ENCODE data around the gene SLC39A3.

SLC39A3 gene

DNA sequence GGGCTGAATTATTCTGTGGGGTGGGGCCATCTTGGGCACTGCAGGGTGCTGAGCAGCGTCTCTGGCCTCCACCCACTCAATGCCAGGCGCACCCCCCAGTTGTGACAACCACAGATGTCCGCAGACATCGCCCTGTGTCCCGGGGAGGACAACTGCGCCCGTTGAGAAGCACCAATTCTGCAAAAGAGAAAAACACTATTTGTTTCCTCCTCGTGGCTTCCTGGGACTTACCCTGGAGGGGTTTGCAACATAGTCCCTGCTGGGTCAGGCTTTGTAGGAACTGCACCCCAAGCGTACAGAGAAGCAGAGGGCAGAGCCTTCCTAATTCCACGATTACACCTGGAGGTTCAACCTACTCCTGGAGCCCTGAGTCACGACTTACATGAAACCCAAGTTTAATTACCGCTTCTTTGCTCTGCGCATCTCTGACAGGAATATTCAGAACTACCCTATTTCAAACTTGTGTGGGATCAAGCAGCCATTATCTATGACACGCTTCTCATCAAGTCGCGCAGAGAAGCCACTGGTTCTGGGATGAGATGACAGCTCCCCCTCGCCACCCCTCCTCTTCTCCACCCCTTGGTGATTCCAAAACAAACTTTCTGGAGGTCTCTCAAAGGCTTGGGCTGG, 11.1 kb upstream of the SLC39A3 start:
- DNase-seq (ENCODE audit: low read depth in 3 of 3, low spot score in 1 of 3), result no peak

DNA sequence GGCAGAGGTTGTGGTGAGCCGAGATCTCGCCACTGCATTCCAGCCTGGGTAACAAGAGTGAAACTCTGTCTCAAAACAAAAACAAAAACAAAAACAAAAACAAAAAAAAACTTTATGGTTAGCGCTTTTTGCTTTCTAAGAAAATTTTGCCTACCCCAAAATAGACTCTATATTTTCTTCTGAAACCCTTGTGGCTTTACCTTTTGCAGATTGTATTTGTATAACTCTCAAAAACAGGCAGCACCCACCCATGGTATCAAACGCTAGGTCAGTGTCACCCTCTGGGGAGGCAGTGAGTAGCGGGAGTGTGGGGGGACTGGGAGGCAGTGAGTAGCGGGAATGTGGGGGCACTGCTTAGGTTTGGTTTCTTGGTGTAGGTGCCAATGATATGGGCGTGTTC, 7.5 kb upstream of the SLC39A3 start:
- DNase-seq (ENCODE audit: low read depth in 3 of 3, low spot score in 1 of 3), result no peak

DNA sequence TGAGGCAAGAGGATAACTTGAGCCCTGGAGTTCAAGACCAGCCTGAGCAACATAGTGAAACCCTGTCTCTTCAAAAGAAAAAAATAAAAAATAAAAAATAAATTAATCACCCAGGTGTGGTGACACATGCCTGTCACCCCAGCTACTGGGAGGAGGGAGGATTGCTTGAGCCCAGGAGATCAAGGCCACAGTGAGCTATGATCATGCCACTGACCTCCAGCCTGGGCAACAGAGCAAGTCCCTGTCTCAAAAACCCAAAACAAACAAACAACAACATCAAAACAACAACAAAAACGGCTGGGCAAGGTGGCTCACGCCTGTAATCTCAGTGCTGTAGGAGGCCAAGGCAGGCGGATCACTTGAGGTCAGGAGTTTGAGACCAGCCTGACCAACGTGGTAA, 4.3 kb upstream of the SLC39A3 start:
- DNase-seq (ENCODE audit: low read depth in 3 of 3, low spot score in 1 of 3), result no peak

DNA sequence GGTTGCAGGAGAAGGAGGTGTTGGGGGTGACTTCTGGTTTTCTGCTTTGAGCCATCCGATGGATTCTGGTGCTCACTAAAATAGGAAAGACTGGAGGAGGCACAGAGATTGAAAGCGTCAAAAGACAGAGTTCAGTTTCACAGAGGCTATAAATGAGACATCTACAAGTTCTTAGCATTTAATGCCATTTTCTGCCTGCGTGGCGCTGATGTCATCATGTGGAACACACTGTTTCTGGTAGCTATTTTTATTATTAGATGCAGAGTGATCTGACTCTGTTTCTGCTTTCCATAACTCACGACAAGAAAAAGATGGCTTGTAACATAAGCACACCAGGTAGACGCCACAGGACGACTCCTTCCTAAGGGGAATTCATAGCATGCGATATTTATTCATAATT, 3.3 kb upstream of the SLC39A3 start:
- DNase-seq (ENCODE audit: low read depth in 3 of 3, low spot score in 1 of 3), result no peak

DNA sequence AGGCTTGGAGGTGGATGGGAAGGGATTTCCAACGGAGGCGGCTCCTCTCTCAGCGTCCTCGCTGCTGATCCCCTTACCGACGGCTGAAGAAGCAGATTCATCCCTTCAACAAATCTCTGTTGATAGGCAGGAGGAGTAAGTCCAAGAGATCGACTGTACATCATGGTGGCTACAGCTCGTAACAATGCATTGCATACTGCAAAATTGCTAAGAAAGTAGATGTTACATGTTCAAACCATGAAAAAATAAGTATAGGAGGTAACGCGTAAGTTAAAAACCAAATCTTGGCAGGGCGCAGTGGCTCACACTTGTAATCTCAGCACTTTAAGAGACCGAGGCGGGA, 468 bp upstream of the SLC39A3 start:
- DNase-seq (ENCODE audit: low read depth in 3 of 3, low spot score in 1 of 3), result no peak

DNA sequence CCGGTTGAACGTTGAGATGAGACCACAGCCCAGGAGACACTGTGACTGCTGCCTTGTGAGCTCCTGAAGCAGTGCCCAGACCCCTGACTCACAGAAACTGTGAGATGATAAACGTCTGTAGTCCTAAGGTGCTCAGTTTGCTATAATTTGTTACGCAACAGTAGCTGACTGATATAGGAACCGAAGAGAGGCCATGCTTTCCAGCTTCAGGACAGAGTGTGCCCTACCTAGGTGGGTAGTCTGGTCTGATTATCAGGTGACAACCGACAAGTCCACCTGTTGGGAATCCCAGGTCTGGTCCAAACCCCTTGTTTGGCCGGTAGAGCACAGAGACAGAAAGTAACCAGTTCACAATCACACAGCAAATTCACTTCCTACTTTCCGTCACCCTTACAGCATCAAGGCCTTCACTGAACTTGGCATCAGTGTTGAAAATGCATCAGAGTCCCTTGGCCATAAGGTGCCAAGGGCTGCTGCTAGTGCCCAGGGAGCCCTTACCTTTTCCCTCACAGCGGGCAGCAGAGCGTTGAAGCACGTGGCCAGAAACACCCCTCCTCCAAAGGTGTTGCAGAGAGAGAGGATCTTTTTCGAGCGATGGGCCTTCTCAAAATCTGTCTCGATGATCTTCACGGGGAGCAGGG, 3.1 kb downstream of the SLC39A3 start:
- no peak for DNase-seq (ENCODE audit: low read depth in 3 of 3, low spot score in 1 of 3)

DNA sequence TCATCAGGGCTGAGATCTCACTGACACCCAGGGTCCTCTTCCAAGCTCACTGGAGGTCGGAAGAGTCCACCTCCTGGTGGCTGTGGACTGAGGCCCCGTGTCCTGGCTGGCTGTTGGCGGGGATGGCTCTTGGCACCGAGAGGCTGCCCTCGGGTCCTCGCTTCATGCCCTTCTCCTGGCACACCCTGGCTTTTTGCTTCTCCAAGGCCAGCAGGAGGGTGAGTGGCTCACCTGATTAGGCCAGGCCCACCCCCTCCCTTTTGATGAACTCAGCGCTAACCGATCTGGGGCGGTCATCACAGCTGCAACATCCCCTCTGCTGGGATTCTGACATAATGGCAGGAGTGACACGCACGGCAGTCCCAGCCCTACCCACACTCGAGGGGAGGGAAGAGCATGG, 4.4 kb downstream of the SLC39A3 start:
- DNase-seq (ENCODE audit: low read depth in 3 of 3, low spot score in 1 of 3), result no peak

DNA sequence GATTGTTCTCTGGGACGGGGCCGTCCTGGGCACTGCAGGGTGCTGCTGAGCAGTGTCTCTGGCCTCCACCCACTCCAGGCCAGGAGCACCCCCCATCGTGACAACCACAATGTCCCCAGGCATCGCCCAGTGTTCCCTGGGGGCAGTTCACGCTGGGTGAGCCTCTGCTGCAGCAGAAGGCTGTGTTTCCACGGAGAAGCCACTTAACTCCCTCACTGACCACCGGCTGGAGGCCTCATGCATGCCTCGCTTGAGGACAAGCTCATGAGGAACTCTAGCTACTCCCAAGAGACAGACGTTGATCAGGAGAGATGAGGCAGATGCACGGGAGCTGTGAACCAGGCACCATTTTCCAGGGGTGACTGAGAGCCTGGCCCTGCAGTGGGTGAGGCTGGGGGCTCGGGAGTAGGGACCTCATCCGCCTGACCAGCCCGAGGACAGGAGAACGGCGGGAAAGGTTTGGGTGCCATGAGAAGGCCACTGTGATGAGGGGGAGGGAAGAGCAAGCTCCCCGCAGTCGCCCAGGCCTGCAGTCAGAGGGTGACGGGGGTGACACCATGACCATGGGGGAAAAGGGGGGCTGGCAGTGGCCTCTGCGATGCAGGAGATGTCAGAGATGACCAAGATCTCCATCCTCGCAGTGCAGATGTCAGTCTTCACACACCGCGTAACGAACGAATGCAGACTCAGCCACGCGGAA, 5.1 kb downstream of the SLC39A3 start:
- no peak for DNase-seq (ENCODE audit: low read depth in 3 of 3, low spot score in 1 of 3)

DNA sequence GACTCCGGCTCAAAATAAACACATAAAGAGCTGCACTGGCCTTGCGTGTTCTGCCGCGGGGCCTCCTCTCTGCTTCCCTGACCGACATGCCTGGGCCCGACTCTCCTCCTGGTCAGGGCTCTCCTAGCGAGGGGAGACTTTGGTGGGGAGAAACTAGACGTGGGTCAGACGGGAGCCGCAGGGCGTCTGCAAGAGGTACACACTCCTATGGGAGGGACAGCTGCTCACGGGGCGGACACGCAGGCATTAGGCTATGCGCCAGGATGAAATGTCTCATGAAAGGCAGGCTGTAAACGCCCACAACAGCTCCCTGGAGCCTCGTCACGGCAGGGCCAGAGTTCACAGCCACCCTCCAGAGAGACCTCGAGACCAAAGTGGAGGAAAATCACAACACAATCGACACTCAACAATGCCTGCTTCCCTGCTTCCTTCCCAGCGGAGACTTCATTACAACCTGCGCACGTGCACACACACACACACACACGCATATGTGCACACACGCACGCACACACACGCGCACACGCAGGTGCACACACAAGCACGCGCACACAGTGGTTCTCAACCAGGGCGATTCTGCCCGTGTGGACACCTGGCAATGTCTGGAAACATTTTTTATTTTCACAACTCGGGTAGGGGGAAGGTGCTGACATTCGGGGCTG, 5.8 kb downstream of the SLC39A3 start:
- no peak for DNase-seq (ENCODE audit: low read depth in 3 of 3, low spot score in 1 of 3)

DNA sequence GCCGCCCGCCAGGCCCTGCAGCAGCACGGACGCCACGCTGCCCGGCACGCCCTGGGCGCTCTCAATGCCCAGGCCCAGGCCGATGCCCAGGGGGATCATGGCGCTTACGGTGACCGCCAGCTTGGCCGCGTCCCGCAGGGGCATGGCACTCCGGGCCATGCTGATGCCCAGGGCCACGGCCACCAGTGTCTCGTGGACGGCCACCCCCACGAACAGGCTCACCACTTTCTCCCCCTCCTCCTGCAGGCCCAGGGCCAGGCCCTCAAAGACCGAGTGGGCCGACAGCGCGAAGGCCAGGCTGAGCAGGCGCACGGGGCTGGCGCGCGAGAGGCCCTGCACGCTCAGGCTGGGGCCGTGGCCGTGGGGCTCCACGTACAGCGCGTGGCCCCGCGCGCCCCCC, 6.9 kb downstream of the SLC39A3 start:
- no peak for DNase-seq (ENCODE audit: low read depth in 3 of 3, low spot score in 1 of 3)

DNA sequence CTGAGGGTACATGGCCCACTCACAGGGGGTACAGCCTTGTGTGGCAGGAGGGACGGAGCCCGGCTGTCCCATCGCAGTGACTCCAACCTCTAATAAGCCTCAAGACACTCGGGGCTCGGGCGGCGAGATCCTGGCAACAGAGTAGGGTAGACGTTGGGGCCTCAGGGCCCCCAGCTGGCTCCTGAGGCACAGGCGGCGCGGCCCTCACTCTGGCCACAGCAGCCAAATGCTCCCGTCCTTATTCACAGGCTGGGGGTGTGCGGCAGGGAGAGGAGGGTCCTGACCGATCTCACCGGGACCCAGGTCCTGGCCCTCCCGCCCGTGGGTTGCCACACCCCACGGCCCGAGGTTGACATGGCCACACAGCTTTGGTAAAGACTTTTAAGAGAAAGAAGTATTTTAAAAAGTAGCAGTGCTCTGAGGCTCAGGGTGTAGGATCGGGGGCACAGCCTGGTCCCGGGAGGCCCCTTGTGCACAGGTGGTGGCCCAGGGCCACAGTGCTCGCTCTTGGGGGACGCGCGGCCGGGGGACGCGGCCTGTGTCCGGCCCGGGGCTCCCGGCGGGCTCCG, 7.6 kb downstream of the SLC39A3 start:
- DNase-seq (ENCODE audit: low read depth in 3 of 3, low spot score in 1 of 3), result no peak

DNA sequence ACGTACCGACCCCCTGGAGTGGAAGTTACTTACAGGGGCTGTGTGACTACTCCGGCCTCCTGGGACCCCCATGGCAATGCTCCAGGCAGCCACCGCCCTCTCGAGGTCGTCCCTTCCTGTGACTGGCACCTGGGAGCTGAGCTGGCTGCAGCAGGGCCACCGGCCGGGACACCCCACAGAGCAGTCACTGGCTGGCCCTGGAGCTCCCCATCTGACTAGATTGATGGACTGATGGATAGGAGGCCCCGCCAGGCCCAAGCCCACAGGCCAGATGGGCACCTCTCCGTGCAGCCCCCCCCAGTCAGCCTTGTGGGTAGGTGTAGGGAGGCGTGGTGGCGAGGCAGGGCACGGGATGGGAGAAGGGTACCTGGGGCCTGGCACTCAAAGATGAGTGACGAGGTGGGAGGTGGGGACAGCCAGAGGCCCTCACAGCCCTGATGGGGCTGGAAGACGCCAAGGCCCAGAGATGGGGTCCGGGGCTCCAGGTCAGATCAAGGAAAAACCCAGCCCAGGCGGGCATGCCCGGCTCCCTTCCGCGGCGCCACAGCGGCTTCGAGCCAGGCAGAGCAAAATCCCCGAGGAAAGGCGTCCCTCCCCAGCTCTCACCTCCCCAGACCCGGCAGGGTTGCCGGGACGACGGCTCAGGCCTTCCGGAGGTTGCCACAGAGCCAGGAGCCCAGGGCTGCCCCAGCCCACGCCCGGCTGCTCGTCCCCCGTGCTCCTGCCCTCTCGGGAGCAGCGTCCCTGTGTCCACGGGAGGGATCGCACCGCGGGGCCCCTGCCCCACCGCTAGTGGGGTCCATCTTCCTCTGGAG, 8.4 kb downstream of the SLC39A3 start:
- DNase-seq (ENCODE audit: low read depth in 3 of 3, low spot score in 1 of 3), result no peak

DNA sequence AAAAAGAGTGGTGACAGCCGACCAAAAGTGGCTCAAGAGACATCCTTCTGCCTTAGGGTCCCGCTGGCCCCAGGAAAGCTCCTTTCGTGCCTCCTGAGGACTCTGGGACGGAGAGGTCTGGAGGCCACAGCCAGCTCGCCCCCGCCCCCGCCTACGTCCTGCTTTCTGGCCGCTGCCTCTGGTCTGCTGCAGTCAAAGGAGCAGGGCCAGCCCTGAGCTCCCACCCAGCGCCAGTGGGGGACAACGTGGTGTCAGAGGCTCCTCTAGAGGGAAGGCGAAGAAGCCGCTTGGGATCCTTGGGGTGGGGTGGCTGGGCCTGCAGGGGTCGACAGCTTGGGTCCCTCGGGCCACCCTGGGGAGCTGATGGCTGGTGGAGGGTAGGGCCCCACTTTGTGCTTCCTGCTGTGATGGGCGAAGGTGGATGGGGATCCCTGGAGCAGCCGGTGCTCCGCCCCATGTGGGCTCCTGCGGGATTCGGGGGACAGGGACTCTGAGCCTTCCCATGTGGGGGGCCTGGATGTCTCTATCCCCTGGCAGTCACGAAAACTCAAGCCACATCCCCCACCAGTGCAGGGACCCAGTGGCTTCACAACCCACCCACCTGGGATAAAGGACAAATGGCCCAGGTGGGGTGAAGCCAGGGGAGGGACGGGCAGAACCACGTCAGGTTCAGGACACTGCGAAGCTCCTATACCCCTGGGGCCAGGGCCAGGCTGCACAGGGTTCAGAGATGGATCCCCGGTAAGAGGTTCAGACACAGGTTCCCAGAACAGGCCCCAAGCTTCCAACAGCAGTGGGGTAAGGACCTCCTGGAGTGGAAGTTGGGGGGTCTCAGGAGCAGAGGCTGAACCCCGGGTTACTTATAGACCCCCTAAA, 9.6 kb downstream of the SLC39A3 start:
- DNase-seq (ENCODE audit: low read depth in 3 of 3, low spot score in 1 of 3), result no peak

DNA sequence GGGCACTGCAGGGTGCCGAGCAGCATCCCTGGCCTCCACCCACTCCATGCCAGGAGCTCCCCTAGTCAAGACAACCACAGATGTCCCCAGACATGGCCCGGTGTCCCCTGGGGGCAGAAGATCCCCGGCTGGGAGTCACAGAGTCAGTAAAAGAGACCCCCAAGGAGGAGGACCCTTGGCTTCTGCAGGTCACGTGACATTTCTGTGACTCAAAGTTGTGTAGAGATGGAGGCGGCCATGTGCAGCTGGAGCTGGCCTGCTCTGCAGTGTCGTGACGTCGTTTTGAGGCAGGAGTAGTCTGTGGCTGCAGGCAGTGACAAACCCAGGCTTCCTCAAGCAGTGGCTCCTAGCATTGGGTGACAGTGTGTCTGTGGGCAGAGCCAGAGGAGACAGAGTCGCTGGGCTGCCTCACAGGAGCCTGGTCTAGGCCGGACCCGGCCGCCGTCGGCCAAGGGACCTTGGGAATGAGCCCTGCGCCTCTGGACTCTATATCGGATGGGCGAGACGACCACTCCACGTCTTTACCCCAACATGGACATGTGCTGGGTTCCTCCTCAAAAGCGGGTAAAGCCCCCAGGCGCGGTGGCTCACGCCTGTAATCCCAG, 10.9 kb downstream of the SLC39A3 start:
- DNase-seq (ENCODE audit: low read depth in 3 of 3, low spot score in 1 of 3), result no peak

DNA sequence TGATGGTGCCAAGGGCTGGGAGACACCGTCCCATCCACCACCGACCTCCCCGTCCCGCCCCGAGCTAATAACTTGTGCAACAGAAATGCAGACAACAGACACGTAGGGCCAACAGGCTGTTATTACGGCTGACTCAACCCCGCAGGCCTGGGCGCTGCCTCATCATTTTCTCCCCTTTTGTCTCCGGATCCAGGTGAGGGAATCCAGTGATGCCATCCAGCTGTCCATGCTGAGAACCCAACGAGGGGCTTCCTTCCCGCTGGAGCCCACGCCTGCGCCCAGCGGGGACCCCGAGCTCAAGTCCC, 12.2 kb downstream of the SLC39A3 start:
- DNase-seq (ENCODE audit: low read depth in 3 of 3, low spot score in 1 of 3), result no peak

DNA sequence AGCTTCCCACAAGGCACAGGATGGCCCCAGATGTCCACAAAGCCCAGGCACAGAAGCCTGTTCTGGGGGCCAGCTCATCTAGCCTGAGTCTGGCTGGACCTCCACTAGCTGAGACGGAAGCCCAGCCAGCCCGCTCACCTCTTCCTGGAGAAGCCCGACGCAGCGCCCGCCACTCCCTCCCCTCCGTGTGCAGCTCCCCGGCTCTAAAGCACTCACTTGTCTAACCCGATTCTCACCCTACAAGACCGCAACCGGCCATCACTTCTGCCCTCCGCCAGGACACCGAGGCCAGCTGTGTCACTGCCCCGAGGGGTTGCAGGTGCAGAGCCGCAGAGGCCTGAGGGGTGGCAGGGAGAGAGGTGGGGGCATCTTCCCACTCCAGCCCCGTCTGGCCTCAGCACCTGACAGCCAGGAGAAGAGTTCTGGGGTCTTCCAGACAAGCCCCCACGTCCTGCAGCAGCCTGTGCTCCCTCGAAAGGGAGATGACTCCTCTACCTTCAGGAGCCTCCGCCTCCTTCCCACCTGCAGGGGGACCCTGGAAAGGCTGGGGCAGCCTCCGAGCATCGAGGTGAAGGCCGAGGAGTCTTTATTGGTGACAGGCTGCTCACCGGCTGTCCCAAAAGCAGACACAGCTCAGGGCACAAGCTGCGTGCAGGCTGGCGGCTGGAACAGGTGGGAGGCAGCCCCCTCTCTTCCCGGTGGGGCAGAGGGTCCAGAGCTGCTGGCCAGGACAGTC, 12.7 kb downstream of the SLC39A3 start:
- DNase-seq (ENCODE audit: low read depth in 3 of 3, low spot score in 1 of 3), result no peak

DNA sequence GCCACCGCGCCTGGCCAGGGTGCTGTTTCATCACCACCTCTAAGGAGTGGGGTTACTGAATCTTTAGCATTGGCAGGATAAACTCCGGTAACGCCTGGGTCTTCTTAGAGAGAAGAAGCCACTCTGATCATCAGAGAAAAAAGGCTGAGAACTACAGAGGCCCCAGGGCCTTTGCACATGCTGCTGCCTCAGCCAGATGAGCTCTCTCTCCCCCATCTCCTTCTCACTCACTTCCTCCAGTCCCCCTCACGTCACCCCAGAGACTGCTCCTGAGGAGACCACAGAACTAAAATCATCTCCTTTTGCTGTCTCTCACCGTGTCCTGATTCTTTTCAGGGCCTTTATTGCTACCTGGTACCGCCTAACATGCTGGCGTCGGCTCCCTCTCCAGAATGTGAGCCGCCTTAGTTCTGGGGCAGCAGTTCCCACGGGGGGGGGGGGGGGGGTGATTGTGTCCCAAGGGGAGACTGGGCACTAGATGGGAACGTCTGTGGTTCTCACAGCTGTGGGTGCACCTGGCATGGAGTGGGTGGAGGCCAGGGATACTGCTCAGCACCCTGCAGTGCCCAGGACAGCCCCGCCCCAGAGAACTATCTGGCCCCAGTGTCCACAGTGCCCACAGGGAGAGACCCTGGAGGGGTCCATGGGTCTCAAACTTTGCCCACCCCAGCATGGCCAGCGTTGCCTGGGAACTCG, 13.5 kb downstream of the SLC39A3 start:
- no peak for DNase-seq (ENCODE audit: low read depth in 3 of 3, low spot score in 1 of 3)

DNA sequence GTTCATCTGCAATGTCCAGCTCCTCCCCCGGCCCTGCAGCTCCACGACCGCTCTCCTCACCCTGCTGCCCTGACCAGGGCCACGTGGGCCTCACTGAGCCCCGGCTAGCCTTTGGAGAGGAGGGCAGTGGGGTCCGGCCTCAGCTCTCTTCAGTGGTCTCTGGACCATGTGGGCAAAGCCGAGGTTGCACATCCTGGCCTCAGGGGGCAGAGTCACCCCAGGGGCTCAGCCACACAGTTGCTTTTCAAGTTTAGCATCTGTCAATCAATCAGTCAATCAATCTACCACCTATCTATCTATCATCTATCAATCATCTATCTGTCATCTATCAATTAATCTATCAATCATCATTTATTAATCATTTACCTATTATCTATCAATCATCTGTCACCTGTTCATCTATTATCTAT, 15.7 kb downstream of the SLC39A3 start:
- no peak for DNase-seq (ENCODE audit: low read depth in 3 of 3, low spot score in 1 of 3)

DNA sequence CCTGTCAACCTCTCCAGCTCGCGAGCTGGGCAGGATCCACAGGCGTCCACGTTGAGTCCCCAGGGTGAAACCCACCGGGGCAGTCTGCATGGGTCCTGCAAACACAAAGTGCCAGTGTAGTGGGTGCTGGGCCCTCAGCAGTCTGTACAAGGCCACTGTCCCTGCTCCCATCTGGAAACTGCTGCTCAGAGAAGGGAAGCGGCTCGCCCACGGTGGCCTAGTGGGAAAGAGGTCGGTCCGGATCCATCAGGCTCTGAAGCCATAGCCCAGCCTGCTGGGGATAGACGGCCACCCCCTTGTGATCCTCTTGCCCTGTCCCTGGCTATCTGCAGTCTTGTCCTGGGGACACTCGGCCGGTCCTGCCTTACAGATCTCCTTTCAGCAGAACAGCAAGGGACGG, 16.1 kb downstream of the SLC39A3 start:
- DNase-seq (ENCODE audit: low read depth in 3 of 3, low spot score in 1 of 3), result no peak
